MM.1S (cell line): ENCODE data around the gene ADK.

Experiments used
- DNase-seq: peaks from one replicate; pipeline ENCODE4 v3.0.0-alpha.2; 2015
- H2AFZ ChIP-seq: fragments of 300-600 bp; sonication (generic); 2 replicates; pipeline ENCODE4 v1.6.0; 2016; ENCODE audit warnings: antibody characterized with exemption, low read length
- H3F3A ChIP-seq: fragments of 300-600 bp; sonication (generic); 2 replicates; pipeline ENCODE4 v1.6.1; 2016; ENCODE audit warnings: mild to moderate bottlenecking, antibody characterized with exemption, low read length, moderate library complexity, mixed read lengths; ENCODE audit not compliant: insufficient read depth
- H3K27ac ChIP-seq: fragments of 300-600 bp; sonication (generic); 2 replicates; pipeline ENCODE4 v1.5.1; 2016; ENCODE audit warnings: mild to moderate bottlenecking, low read length
- H3K27me3 ChIP-seq: fragments of 300-600 bp; sonication (generic); replicated peaks from 2 replicates; pipeline ENCODE4 v1.6.0; 2016; ENCODE audit warnings: low read length; ENCODE audit not compliant: insufficient read depth
- H3K36me3 ChIP-seq: fragments of 300-600 bp; sonication (generic); replicated peaks from 2 replicates; pipeline ENCODE4 v1.6.1; 2016; ENCODE audit warnings: mild to moderate bottlenecking, low read length, mixed read lengths; ENCODE audit not compliant: insufficient read depth
- H3K4me1 ChIP-seq: fragments of 300-600 bp; sonication (generic); 2 replicates; pipeline ENCODE4 v1.6.1; 2016; ENCODE audit warnings: low read length, mixed read lengths
- H3K4me2 ChIP-seq: fragments of 300-600 bp; sonication (generic); 2 replicates; pipeline ENCODE4 v1.6.0; 2016; ENCODE audit warnings: low read depth, low read length
- H3K4me3 ChIP-seq: fragments of 300-600 bp; sonication (generic); 2 replicates; pipeline ENCODE4 v1.5.1; 2016; ENCODE audit warnings: low read length, mixed read lengths
- H3K79me2 ChIP-seq: fragments of 300-600 bp; sonication (generic); 2 replicates; pipeline ENCODE4 v1.6.1; 2016; ENCODE audit warnings: mixed run types, low read length, mixed read lengths
- H3K9ac ChIP-seq: fragments of 300-600 bp; sonication (generic); 2 replicates; pipeline ENCODE4 v1.6.1; 2016; ENCODE audit warnings: low read length, mixed read lengths
- H3K9me2 ChIP-seq: fragments of 300-600 bp; sonication (generic); replicated peaks from 2 replicates; pipeline ENCODE4 v1.6.1; 2016; ENCODE audit warnings: mild to moderate bottlenecking, low read length, mixed read lengths; ENCODE audit not compliant: insufficient read depth
- H3K9me3 ChIP-seq: fragments of 300-600 bp; sonication (generic); replicated peaks from 2 replicates; pipeline ENCODE4 v1.6.1; 2016; ENCODE audit warnings: mild to moderate bottlenecking, low read length, mixed read lengths; ENCODE audit not compliant: insufficient read depth
- H4K20me1 ChIP-seq: fragments of 300-600 bp; sonication (generic); 2 replicates; pipeline ENCODE4 v1.6.1; 2016; ENCODE audit warnings: mild to moderate bottlenecking, low read length, moderate library complexity, mixed read lengths; ENCODE audit not compliant: insufficient read depth
- EZH2 ChIP-seq: fragments of 300-600 bp; sonication (generic); optimal IDR thresholded peaks from 2 replicates; pipeline ENCODE3; 2017; ENCODE audit warnings: low read depth, mild to moderate bottlenecking, antibody characterized with exemption, low read length, mixed read lengths
- EZH2phosphoT487 ChIP-seq: fragments of 300-600 bp; sonication (generic); IDR thresholded peaks from 2 replicates; pipeline ENCODE4 v1.6.1; 2018; ENCODE audit warnings: antibody characterized with exemption, low read length
- TF ChIP-seq, protein P1 (sequence below): fragments of 300-600 bp; sonication (generic); IDR thresholded peaks from 2 replicates; pipeline ENCODE4 v1.5.1; 2016; ENCODE audit warnings: antibody characterized with exemption, low read length, mixed read lengths

The ADK gene

DNA sequence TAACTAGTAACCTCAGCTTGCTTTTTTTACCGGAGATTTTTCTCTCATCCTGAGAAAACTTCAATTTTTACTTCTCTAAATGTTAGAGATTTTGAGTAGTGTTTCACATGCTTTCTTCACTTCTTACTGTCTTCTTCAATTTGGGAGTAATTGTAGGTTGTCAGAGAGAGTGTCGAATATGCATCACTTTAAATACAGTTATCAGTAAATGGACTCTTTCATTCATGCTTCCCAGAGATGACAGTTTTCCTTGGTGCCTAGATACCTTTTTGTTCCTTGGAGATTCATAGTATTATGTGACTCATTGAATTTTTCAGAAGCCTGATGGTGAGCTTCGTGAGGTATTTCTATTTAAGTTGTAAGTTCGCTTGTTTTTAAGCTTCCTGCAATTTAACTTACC is 169.7 kb downstream of the ADK start:
- H3K4me2 ChIP-seq = no peak overlapping the region
- no peak for DNase-seq
- H3K27me3 ChIP-seq = no peaks in the 10 kb centered on the region
- H3K27ac ChIP-seq = no peak overlapping the region
- no peaks in the 10 kb centered on the region for H4K20me1 ChIP-seq
- no peak overlapping the region for H3K4me3 ChIP-seq
- H3K36me3 ChIP-seq = no peaks in the 10 kb centered on the region
- H3F3A ChIP-seq = no peaks in the 10 kb centered on the region
- no peak overlapping the region for H3K9ac ChIP-seq
- no peak overlapping the region for H2AFZ ChIP-seq
- H3K9me3 ChIP-seq = no peaks in the 10 kb centered on the region
- TF ChIP-seq EZH2phosphoT487 (no peak), EZH2 (no peak)
- TF ChIP-seq, protein P1, sequence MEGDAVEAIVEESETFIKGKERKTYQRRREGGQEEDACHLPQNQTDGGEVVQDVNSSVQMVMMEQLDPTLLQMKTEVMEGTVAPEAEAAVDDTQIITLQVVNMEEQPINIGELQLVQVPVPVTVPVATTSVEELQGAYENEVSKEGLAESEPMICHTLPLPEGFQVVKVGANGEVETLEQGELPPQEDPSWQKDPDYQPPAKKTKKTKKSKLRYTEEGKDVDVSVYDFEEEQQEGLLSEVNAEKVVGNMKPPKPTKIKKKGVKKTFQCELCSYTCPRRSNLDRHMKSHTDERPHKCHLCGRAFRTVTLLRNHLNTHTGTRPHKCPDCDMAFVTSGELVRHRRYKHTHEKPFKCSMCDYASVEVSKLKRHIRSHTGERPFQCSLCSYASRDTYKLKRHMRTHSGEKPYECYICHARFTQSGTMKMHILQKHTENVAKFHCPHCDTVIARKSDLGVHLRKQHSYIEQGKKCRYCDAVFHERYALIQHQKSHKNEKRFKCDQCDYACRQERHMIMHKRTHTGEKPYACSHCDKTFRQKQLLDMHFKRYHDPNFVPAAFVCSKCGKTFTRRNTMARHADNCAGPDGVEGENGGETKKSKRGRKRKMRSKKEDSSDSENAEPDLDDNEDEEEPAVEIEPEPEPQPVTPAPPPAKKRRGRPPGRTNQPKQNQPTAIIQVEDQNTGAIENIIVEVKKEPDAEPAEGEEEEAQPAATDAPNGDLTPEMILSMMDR = no peak
- no peaks in the 10 kb centered on the region for H3K4me1 ChIP-seq
- no peaks in the 10 kb centered on the region for H3K79me2 ChIP-seq
- no peaks in the 10 kb centered on the region for H3K9me2 ChIP-seq

DNA sequence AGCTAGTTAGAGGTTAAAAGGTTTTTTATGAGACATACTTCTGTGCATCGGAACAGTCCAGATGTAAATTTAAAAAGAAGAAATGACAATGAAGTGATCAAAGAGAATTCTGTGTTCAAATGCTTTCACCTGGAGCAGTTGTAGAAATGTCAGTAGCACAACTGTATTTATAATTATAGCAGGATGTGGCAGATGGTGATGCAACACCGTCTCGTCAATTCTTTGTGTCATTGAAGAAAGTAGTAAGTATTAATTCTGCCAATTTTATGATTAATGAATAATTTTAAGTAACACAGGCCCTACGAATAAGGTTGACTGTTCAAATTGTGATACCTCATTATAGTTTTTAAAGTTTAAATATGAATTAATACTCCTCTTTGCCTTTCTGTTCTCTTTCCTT is 171.1 kb downstream of the ADK start:
- Histone ChIP-seq H3K27me3 (no peaks in the 10 kb centered on the region), H3K9me2 (no peaks in the 10 kb centered on the region), H3F3A (no peaks in the 10 kb centered on the region), H3K27ac (no peak overlapping the region), H3K36me3 (no peaks in the 10 kb centered on the region), H4K20me1 (no peaks in the 10 kb centered on the region), H3K4me1 (no peaks in the 10 kb centered on the region), H3K79me2 (no peaks in the 10 kb centered on the region), H2AFZ (no peak overlapping the region), H3K4me2 (no peak overlapping the region), H3K9ac (no peak overlapping the region), H3K4me3 (no peak overlapping the region), H3K9me3 (no peaks in the 10 kb centered on the region)
- DNase-seq = no peak
- TF ChIP-seq EZH2 (no peak), EZH2phosphoT487 (no peak)
- TF ChIP-seq, protein P1 = no peak

DNA sequence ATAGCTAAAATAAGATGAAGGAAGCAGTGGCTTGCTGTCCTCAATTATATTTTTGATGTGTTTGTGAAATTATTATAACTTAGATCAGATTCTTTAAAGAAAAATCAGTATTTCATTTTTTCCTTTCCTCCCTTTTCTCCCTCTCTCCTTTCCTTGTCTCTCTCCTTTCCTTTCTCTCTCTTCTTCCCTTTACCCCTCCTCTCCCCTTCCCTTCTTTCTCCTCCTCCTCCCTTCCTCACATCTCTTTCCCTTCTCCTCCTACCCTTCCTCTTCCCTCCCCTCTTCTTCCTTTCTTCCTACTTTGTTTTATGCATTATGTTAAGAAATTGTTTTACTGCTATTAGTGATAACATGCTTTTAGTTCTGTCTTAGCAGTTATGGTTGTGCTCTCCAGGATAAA is 171.5 kb downstream of the ADK start:
- Histone ChIP-seq H2AFZ (no peak overlapping the region), H3K79me2 (no peaks in the 10 kb centered on the region), H3K9ac (no peak overlapping the region), H3F3A (no peaks in the 10 kb centered on the region), H4K20me1 (no peaks in the 10 kb centered on the region), H3K4me2 (no peak overlapping the region), H3K9me3 (no peaks in the 10 kb centered on the region), H3K4me3 (no peak overlapping the region), H3K36me3 (no peaks in the 10 kb centered on the region), H3K9me2 (no peaks in the 10 kb centered on the region), H3K27ac (no peak overlapping the region), H3K4me1 (no peaks in the 10 kb centered on the region), H3K27me3 (no peaks in the 10 kb centered on the region)
- TF ChIP-seq, protein P1 = no peak
- no peak for TF ChIP-seq EZH2
- TF ChIP-seq EZH2phosphoT487 = no peak
- no peak for DNase-seq

DNA sequence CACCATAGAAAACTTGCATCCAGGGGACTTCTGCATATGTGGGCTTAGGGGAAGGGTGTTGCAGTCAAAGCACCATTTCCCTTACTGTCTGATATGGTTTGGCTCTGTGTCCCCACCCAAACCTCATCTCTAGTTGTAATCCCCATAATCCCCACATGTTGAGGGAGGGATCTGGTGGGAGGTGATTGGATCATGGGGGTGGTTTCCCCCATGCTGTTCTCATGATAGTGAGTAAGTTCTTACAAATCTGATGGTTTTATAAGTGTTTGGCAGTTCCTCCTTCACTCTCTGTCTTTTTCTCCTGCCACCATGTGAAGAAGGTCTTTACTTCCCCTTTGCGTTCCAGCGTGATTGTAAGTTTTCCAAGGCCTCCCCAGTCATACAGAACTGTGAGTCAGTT is 177.4 kb downstream of the ADK start:
- Histone ChIP-seq H3K4me2 (no peak overlapping the region), H4K20me1 (no peaks in the 10 kb centered on the region), H3K36me3 (no peaks in the 10 kb centered on the region), H3K27me3 (no peaks in the 10 kb centered on the region), H3K9me3 (no peaks in the 10 kb centered on the region), H3K79me2 (no peaks in the 10 kb centered on the region), H3F3A (no peaks in the 10 kb centered on the region), H3K9me2 (no peaks in the 10 kb centered on the region), H2AFZ (no peak overlapping the region), H3K27ac (no peak overlapping the region), H3K9ac (no peak overlapping the region), H3K4me1 (no peaks in the 10 kb centered on the region), H3K4me3 (no peak overlapping the region)
- no peak for TF ChIP-seq EZH2phosphoT487
- no peak for TF ChIP-seq EZH2
- TF ChIP-seq, protein P1 = no peak
- no peak for DNase-seq
